IMR-90 (cell line): ENCODE data around the gene RAB18. TPM values are rescaled to one million over a fixed set of nuclear protein-coding genes. Genes with fewer than 3 reads are reported as not detected.

ENCODE experiments used
- ATAC-seq: fragments of 200-7000 bp; cut with Tn5 transposase; 2 replicates; pipeline ENCODE4 v1.9.1; 2020; ENCODE audit warnings: low read depth, mild to moderate bottlenecking, moderate library complexity
- BruUV-seq: library from RNA; stranded (reverse); fragments of 400-500 nt; replicated peaks from 2 replicates; lab custom pipeline; 2021; lab: Mats Ljungman, UMichigan
- CTCF ChIA-PET: fragments of 300-600 bp; formaldehyde crosslinking; extraction: SDS; loops from one replicate; lab custom pipeline; 2021; ENCODE audit warnings: antibody characterized with exemption; lab: Yijun Ruan, JAX
- POLR2A ChIA-PET: fragments of 300-600 bp; sonication (Branson Sonifier 250); formaldehyde crosslinking; loops from one replicate; lab custom pipeline; 2022; ENCODE audit warnings: antibody characterized with exemption; ENCODE audit not compliant: unreplicated experiment; lab: Charles Lee
- DNase-seq: peaks from one replicate; pipeline ENCODE4 v3.0.0; 2013
- H2AFZ ChIP-seq: replicated peaks from 2 replicates; pipeline ENCODE3; 2013; ENCODE audit warnings: low read length, mild to moderate bottlenecking; ENCODE audit not compliant: poor library complexity
- H2AK5ac ChIP-seq: 2 replicates; pipeline ENCODE4 v1.6.1; 2013; ENCODE audit warnings: low read depth, low read length, inconsistent platforms
- H2AK9ac ChIP-seq: replicated peaks from 2 replicates; pipeline ENCODE3; 2013; ENCODE audit warnings: mild to moderate bottlenecking, low read depth, low read length, moderate library complexity; ENCODE audit not compliant: poor library complexity
- H2BK120ac ChIP-seq: 2 replicates; pipeline ENCODE4 v1.6.1; 2013; ENCODE audit warnings: low read depth, low read length, inconsistent platforms
- H2BK15ac ChIP-seq: 3 replicates; pipeline ENCODE4 v1.6.1; 2013; ENCODE audit warnings: low read depth, low read length, inconsistent platforms
- H2BK20ac ChIP-seq: 2 replicates; pipeline ENCODE4 v1.6.1; 2013; ENCODE audit warnings: low read depth, mild to moderate bottlenecking, inconsistent platforms, low read length, moderate library complexity
- H2BK5ac ChIP-seq: 2 replicates; pipeline ENCODE4 v1.6.1; 2013; ENCODE audit warnings: mild to moderate bottlenecking, low read depth, low read length, inconsistent platforms; ENCODE audit not compliant: poor library complexity, severe bottlenecking
- H3K14ac ChIP-seq: replicated peaks from 2 replicates; pipeline ENCODE4 v1.6.1; 2013; ENCODE audit warnings: low read depth, low read length, inconsistent platforms
- H3K18ac ChIP-seq: 2 replicates; pipeline ENCODE4 v1.6.1; 2013; ENCODE audit warnings: low read depth, low read length, control low read depth
- H3K23ac ChIP-seq: 2 replicates; pipeline ENCODE4 v1.6.1; 2013; ENCODE audit warnings: low read depth, low read length, inconsistent platforms
- H3K27ac ChIP-seq: 2 replicates; pipeline ENCODE4 v1.5.1; 2013; ENCODE audit warnings: mild to moderate bottlenecking, control low read depth, low read length; ENCODE audit not compliant: insufficient read depth
- H3K27me3 ChIP-seq: 2 replicates; pipeline ENCODE4 v1.6.1; 2013; ENCODE audit warnings: low read length; ENCODE audit not compliant: control insufficient read depth, insufficient read depth
- H3K36me3 ChIP-seq: 2 replicates; pipeline ENCODE4 v1.6.1; 2013; ENCODE audit warnings: low read length, mixed read lengths; ENCODE audit not compliant: control insufficient read depth, insufficient read depth
- H3K4ac ChIP-seq: 2 replicates; pipeline ENCODE4 v1.6.1; 2013; ENCODE audit warnings: low read depth, low read length, inconsistent platforms
- H3K4me1 ChIP-seq: 2 replicates; pipeline ENCODE4 v1.6.1; 2013; ENCODE audit warnings: low read length, mixed read lengths; ENCODE audit not compliant: control insufficient read depth, insufficient read depth
- H3K4me2 ChIP-seq: 2 replicates; pipeline ENCODE4 v1.6.1; 2013; ENCODE audit warnings: low read depth, mild to moderate bottlenecking, control low read depth, low read length, moderate library complexity
- H3K4me3 ChIP-seq: 2 replicates; pipeline ENCODE4 v1.5.1; 2013; ENCODE audit warnings: low read depth, mild to moderate bottlenecking, control low read depth, low read length, moderate library complexity; ENCODE audit not compliant: insufficient read depth
- H3K56ac ChIP-seq: 2 replicates; pipeline ENCODE4 v1.6.1; 2013; ENCODE audit warnings: low read length, inconsistent platforms; ENCODE audit not compliant: insufficient read depth; ENCODE audit errors: extremely low read depth
- H3K79me1 ChIP-seq, 2 experiments: 2 replicates each; pipeline ENCODE4 v1.6.1; 2013; ENCODE audit warnings: low read length in 2 of 2, inconsistent platforms in 1 of 2, low read depth in 1 of 2
- H3K9ac ChIP-seq: 2 replicates; pipeline ENCODE4 v1.6.1; 2013; ENCODE audit warnings: low read depth, low read length, control low read depth
- H3K9me1 ChIP-seq: 2 replicates; pipeline ENCODE4 v1.6.1; 2013; ENCODE audit warnings: low read length, inconsistent platforms; ENCODE audit not compliant: insufficient read depth
- H3K9me3 ChIP-seq: 2 replicates; pipeline ENCODE4 v1.6.1; 2013; ENCODE audit warnings: low read length; ENCODE audit not compliant: control insufficient read depth, insufficient read depth
- H4K20me1 ChIP-seq: 2 replicates; pipeline ENCODE4 v1.6.1; 2013; ENCODE audit warnings: low read length, inconsistent platforms; ENCODE audit not compliant: insufficient read depth
- H4K5ac ChIP-seq: 2 replicates; pipeline ENCODE4 v1.6.1; 2013; ENCODE audit warnings: mild to moderate bottlenecking, low read depth, low read length, control low read depth
- H4K8ac ChIP-seq, 2 experiments: 2 replicates each; pipeline ENCODE4 v1.6.1; 2013; ENCODE audit warnings: low read depth in 2 of 2, low read length in 2 of 2, control low read depth in 1 of 2, inconsistent platforms in 1 of 2
- H4K91ac ChIP-seq: 2 replicates; pipeline ENCODE4 v1.6.1; 2013; ENCODE audit warnings: low read depth, low read length, inconsistent platforms; ENCODE audit not compliant: insufficient read depth
- BHLHE40 ChIP-seq: fragments of 150-350 bp; IDR thresholded peaks from 2 replicates; pipeline ENCODE4 v1.6.1; 2016; ENCODE audit warnings: mild to moderate bottlenecking, low read depth, low read length
- MAFK ChIP-seq: IDR thresholded peaks from 2 replicates; pipeline ENCODE4 v1.6.1; 2012; ENCODE audit warnings: low read depth, low read length, improper control_type of control experiment
- MAZ ChIP-seq: IDR thresholded peaks from 2 replicates; pipeline ENCODE4 v1.6.1; 2012; ENCODE audit warnings: low read depth, mild to moderate bottlenecking, low read length, improper control_type of control experiment, moderate library complexity, borderline replicate concordance
- MXI1 ChIP-seq: IDR thresholded peaks from 2 replicates; pipeline ENCODE4 v1.6.1; 2012; ENCODE audit warnings: low read depth, mild to moderate bottlenecking, low read length, moderate library complexity, borderline replicate concordance
- RAD21 ChIP-seq: IDR thresholded peaks from 2 replicates; pipeline ENCODE4 v1.6.1; 2012; ENCODE audit warnings: low read length, improper control_type of control experiment
- WGBS, 2 experiments: methylation state at CpG; one replicate each; pipeline versions ENCODE4 v1.1.5 to v1.1.7; 2013; ENCODE audit warnings: missing lambda C conversion rate in 2 of 2; ENCODE audit not compliant: insufficient read length in 1 of 2; ENCODE audit errors: extremely low coverage in 2 of 2; 5-methylcytosine and 5-hydroxymethylcytosine counted together
- dilution Hi-C: fragments of 300-500 bp; cut with HindIII; formaldehyde crosslinking; loops from one replicate; pipeline ENCODE4 v1.14.3; 2018; ENCODE audit warnings: low sequenced_read_pairs; ENCODE audit not compliant: unreplicated experiment
- in situ Hi-C: fragments of 300-500 bp; cut with MboI; formaldehyde crosslinking; loops from 3 replicates; pipeline ENCODE4 v1.14.3; 2019; ENCODE audit warnings: low sequenced_read_pairs, inconsistent platforms, mixed read lengths
- intact Hi-C: fragments of 100-400 bp; cut with micrococcal nuclease; formaldehyde crosslinking; loops from 2 replicates; pipeline ENCODE4 v1.10.0; 2022
- polyA plus RNA-seq, 3 experiments: library from polyadenylated mRNA; depleted of rRNA; stranded (reverse); fragments of >200 nt; gene quantifications; 2 replicates each; pipeline ENCODE4 v1.2.3, GENCODE V29; 2012; ENCODE audit warnings: low replicate concordance in 1 of 3
- total RNA-seq: library from RNA; depleted of rRNA; stranded (reverse); fragments of >200 nt; gene quantifications from 2 replicates; pipeline ENCODE4 v1.2.3, GENCODE V29; 2012

RAB18 gene
- total and polyA plus RNA-seq, 2 of the 4 experiments (the other 2 are of a cell fraction) = 17.6 to 38.8 TPM

DNA sequence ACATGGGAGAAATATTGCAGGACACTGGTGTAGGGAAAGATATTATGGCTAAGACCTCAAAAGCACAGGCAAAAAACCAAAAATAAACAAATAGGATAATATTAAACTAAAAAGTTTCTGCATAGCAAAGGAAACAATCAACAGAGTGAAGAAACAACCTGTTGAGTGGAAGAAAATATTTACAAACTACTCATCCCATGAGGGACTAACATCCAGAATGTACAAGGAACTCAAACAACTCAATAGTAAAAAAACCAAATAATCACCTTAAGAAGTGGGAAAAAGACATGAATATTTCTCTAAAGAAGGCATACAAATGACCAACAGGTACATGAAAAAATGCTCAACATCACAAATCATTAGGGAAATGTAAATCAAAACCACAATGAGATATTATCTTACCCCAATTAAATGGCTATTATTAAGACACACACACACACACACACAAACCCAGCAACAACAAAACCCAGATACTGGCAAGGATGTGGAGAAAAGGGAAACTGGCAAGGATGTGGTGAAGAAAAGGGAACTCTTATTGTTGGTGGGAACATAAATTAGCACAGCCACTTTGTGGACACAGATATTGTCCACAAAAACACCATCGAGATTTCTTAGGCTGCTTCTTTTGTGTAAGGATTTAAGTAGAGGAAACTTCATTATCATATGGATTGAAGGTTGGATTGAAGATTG is 9.8 kb upstream of the RAB18 start:
- Histone ChIP-seq H2AFZ (no peak overlapping the region), H4K5ac (no peak overlapping the region), H3K4me3 (no peak overlapping the region), H3K27ac (no peak overlapping the region), H2AK9ac (no peak overlapping the region), H3K4me2 (no peak overlapping the region), H4K20me1 (no peaks in the 10 kb centered on the region), H2BK20ac (no peak overlapping the region), H4K8ac (no peak overlapping the region), H3K4ac (no peak overlapping the region), H2AK5ac (no peak overlapping the region), H3K4me1 (no peaks in the 10 kb centered on the region), H3K14ac (no peak overlapping the region), H3K9ac (no peak overlapping the region), H3K36me3 (no peaks in the 10 kb centered on the region), H3K79me1 (no peaks in the 10 kb centered on the region), H4K91ac (no peak overlapping the region), H2BK5ac (no peak overlapping the region), H3K23ac (no peak overlapping the region), H3K56ac (no peak overlapping the region), H2BK120ac (no peak overlapping the region), H2BK15ac (no peak overlapping the region), H3K9me1 (no peaks in the 10 kb centered on the region), H3K9me3 (peaks cover 6% of the 10 kb centered on the region), H3K18ac (no peak overlapping the region), H3K27me3 (peaks cover 4% of the 10 kb centered on the region)
- in situ Hi-C loops (no loop called here), intact Hi-C loops (no loop called here), dilution Hi-C loops (no loop called here)
- POLR2A ChIA-PET = no interaction called here
- TF ChIP-seq BHLHE40 (no peak), MAFK (no peak), RAD21 (no peak), MXI1 (no peak), MAZ (no peak)
- WGBS, 2 experiments = no CpG with 5 or more reads among the region's 1 CpG
- DNase-seq = no peak
- BruUV-seq = no TSS peak
- ATAC-seq = no peak
- CTCF ChIA-PET = interaction anchor here (0.6 kb wide), 1 partner anchor 612 kb away, joined by 3 read pairs; no protein-coding TSS in a partner anchor
